ENCODE data around the gene TOP3A.

Gene TOP3A

GRCh38 chr17:18253947-18254821 lies 60.6 kb downstream of the TOP3A start:
- no peak for DNase-seq

- no peak for DNase-seq
These were observed 61.5 kb downstream of the TOP3A start for GRCh38 chr17:18253187-18253884.

- DNase-seq = no peak
These were observed 62.6 kb downstream of the TOP3A start for GRCh38 chr17:18252160-18252559.

GRCh38 chr17:18251204-18251603 lies 63.6 kb downstream of the TOP3A start:
- no peak for DNase-seq

- no peak for DNase-seq
These were observed 64.1 kb downstream of the TOP3A start for GRCh38 chr17:18250708-18251107.

- no peak for DNase-seq
These were observed 64.5 kb downstream of the TOP3A start for GRCh38 chr17:18250259-18250658.

- DNase-seq = no peak
These were observed 66.0 kb downstream of the TOP3A start for GRCh38 chr17:18248811-18249210.

- DNase-seq = peak; percentile 72
These were observed 66.5 kb downstream of the TOP3A start for GRCh38 chr17:18248300-18248731.

- no peak for DNase-seq
These were observed 67.2 kb downstream of the TOP3A start for GRCh38 chr17:18247613-18248001.

GRCh38 chr17:18246880-18247612 lies 67.7 kb downstream of the TOP3A start:
- DNase-seq = peak; percentile 24

GRCh38 chr17:18246109-18246725 lies 68.6 kb downstream of the TOP3A start:
- no peak for DNase-seq

GRCh38 chr17:18245038-18245776 lies 69.6 kb downstream of the TOP3A start:
- DNase-seq = no peak

- DNase-seq = no peak
These were observed 73.4 kb downstream of the TOP3A start for GRCh38 chr17:18241229-18241871.

GRCh38 chr17:18240449-18240848 lies 74.3 kb downstream of the TOP3A start:
- no peak for DNase-seq

- DNase-seq = no peak
These were observed 76.5 kb downstream of the TOP3A start for GRCh38 chr17:18238299-18238698.

- DNase-seq = no peak
These were observed 77.3 kb downstream of the TOP3A start for GRCh38 chr17:18237461-18237860.

- no peak for DNase-seq
These were observed 78.3 kb downstream of the TOP3A start for GRCh38 chr17:18236494-18236893.

- DNase-seq = peak; percentile 35
These were observed 79.0 kb downstream of the TOP3A start for GRCh38 chr17:18235743-18236256.

- no peak for DNase-seq
These were observed 79.9 kb downstream of the TOP3A start for GRCh38 chr17:18234853-18235380.

- no peak for DNase-seq
These were observed 80.8 kb downstream of the TOP3A start for GRCh38 chr17:18233803-18234518.

- no peak for DNase-seq
These were observed 83.6 kb downstream of the TOP3A start for GRCh38 chr17:18231164-18231563.
